Heart left ventricle (tissue), 16 donors: Measurements from ENCODE around the gene TMEM145. TPM values are rescaled to one million over a fixed set of nuclear protein-coding genes. Genes with fewer than 3 reads are reported as not detected.
"Not testable (repeated sequence)": the region's sequence is repeated elsewhere in the genome, so short reads cannot be mapped to it uniquely, and the experiment has no call there.

ENCODE experiments used
- ATAC-seq, 4 donors: fragments of 200-7000 bp; cut with Tn5 transposase; one replicate each; pipeline ENCODE4 v1.9.1; 2020 to 2022; ENCODE audit warnings: moderate library complexity in 4 of 4, mild to moderate bottlenecking in 3 of 4, moderate number of reproducible peaks in 1 of 4
- DNase-seq, 5 donors: peaks; one replicate each; pipeline ENCODE4 v3.0.0-alpha.2; 2020
- H3K27ac ChIP-seq, 12 donors: fragments of 200-600 bp; sonication (generic) in 4 of 12; one replicate each; pipeline versions ENCODE4 v1.5.0 to v1.8.0; 2016 to 2022; ENCODE audit warnings: mild to moderate bottlenecking in 2 of 12
- H3K27me3 ChIP-seq, 9 donors: fragments of 200-600 bp; sonication (generic) in 2 of 9; one replicate each; pipeline versions ENCODE4 v1.5.1 to v1.8.0; 2016 to 2022; ENCODE audit warnings: mild to moderate bottlenecking in 3 of 9
- H3K36me3 ChIP-seq, 9 donors: fragments of 200-600 bp; sonication (generic) in 2 of 9; one replicate each; pipeline versions ENCODE4 v1.5.0 to v1.8.0; 2018 to 2022; ENCODE audit warnings: mild to moderate bottlenecking in 2 of 9
- H3K4me1 ChIP-seq, 12 donors: fragments of 200-600 bp; sonication (generic) in 4 of 12; one replicate each; pipeline versions ENCODE4 v1.5.0 to v1.8.0; 2016 to 2022; ENCODE audit warnings: mild to moderate bottlenecking in 3 of 12
- H3K4me3 ChIP-seq, 12 donors: fragments of 200-600 bp; sonication (generic) in 4 of 12; one replicate each; pipeline versions ENCODE4 v1.5.0 to v1.8.0; 2017 to 2022; ENCODE audit warnings: mild to moderate bottlenecking in 9 of 12, moderate library complexity in 4 of 12
- H3K9me3 ChIP-seq, 12 donors: fragments of 200-600 bp; sonication (generic) in 4 of 12; one replicate each; pipeline versions ENCODE4 v1.5.0 to v1.8.0; 2016 to 2022; ENCODE audit warnings: mild to moderate bottlenecking in 1 of 12
- CTCF ChIP-seq, 12 donors: fragments of 200-600 bp; sonication (generic) in 4 of 12; IDR thresholded peaks; one replicate each; pipeline versions ENCODE4 v1.5.0 to v1.8.0; 2018 to 2022; ENCODE audit warnings: antibody characterized with exemption in 12 of 12, mild to moderate bottlenecking in 5 of 12
- POLR2A ChIP-seq, 2 donors: fragments of 450-650 bp; IDR thresholded peaks; one replicate each; pipeline ENCODE4 v1.6.1; 2017; ENCODE audit warnings: antibody characterized with exemption in 2 of 2, mild to moderate bottlenecking in 2 of 2, moderate library complexity in 2 of 2
- WGBS, 4 donors: extraction: QIAGEN DNeasy Blood & Tissue Kit in 2 of 4; methylation state at CpG; one replicate each; pipeline versions ENCODE4 v1.1.5 to v1.1.7; 2013 to 2018; 5-methylcytosine and 5-hydroxymethylcytosine counted together
- intact Hi-C, 10 donors: fragments of 100-400 bp; cut with DNase I; formaldehyde crosslinking; loops; one replicate each; pipeline versions ENCODE4 v1.11.1 to v1.14.2; 2022
- polyA plus RNA-seq, 2 donors: library from polyadenylated mRNA; stranded (reverse); fragments of 200-250 nt; gene quantifications; one replicate each; pipeline ENCODE4 v1.2.3, GENCODE V29; 2013
- total RNA-seq, 9 donors: library from RNA; depleted of rRNA in 2 of 9; stranded (reverse); fragments of >200 nt in 2 of 9; fragmentation: NEBNext Ultra II Directional in 3 of 9; extraction: Animal tissue kit (Norgen Biotek cat#: 25700) in 3 of 9; gene quantifications; one replicate each; pipeline versions ENCODE4 v1.1.0 to v1.2.4, GENCODE V29; 2016 to 2023
- donor health status: ischemic (EF 13 %, LVEDD 7.1; RV severe dilation, severe dysfunction).
- donor health status: healthy with polysubstance abuse.
- donor health status: DM: no; HTN: yes; CAD: no.
- donor health status: DM: no; HTN: no; CAD: no.
- donor health status: ischemic (EF 25% LVEDD 6.9; RV normal size, moderate dysfunction).
- donor health status: ischemic (EF 25% LVEDD 5.7; RV mildly dilated, moderate dysfunction).
- donor health status: healthy.
- donor health status: DM: yes; HTN: yes; CAD: no.
- donor health status: ischemic (EF 35%, LVEDD 5.7; RV mildly dilated, moderate dysfunction).
- donor health status: nonischemic (EF 11% LVEDD 7.7; RV severe dilation, severe dysfunction).
- donor health status: DM: yes; HTN: yes; CAD: no.
- donor health status: PGD.
- donor health status: ischemic (EF 29% LVEDD 5.4; RV normal size, mild dysfunction).
- donor health status: nonischemic (EF 23%, LVEDD 6.1; RV moderate dilation, normal function).

The TMEM145 gene
- total and polyA plus RNA-seq, 11 donors: 0.11 to 0.27 (median 0.17) TPM; not detected in 7

- no peaks in the 10 kb centered on the region for H3K9me3 ChIP-seq
- WGBS, 4 donors: 85 to 90% (median 88%) methylated on average over 14 to 21 of the region's 21 CpGs
- ATAC-seq (peak in 1 of 4 donors; percentile 14), DNase-seq (peak in 1 of 5 donors; percentile 53)
- intact Hi-C loops: no loop called here
- H3K27ac ChIP-seq: no peak overlapping the region
- no peaks in the 10 kb centered on the region for H3K27me3 ChIP-seq
- no peak for TF ChIP-seq POLR2A (IDR thresholded peaks at IDR 0.05)
- TF ChIP-seq CTCF (IDR thresholded peaks at IDR 0.05): no peak
- H3K4me1 ChIP-seq: peaks cover 0 to 10% (median 0%) of the 10 kb centered on the region in 12 donors
- H3K4me3 ChIP-seq: no peak overlapping the region
- peaks cover 0 to 43% (median 26%) of the 10 kb centered on the region in 9 donors for H3K36me3 ChIP-seq
These were observed 21.0 kb downstream of the TMEM145 start for GRCh38 chr19:42333975-42334696.

- Histone ChIP-seq H3K27ac (no peak overlapping the region), H3K4me1 (peaks cover 0 to 9% (median 0%) of the 10 kb centered on the region in 12 donors), H3K27me3 (no peaks in the 10 kb centered on the region), H3K9me3 (no peaks in the 10 kb centered on the region), H3K36me3 (peaks cover 0 to 50% (median 32%) of the 10 kb centered on the region in 9 donors), H3K4me3 (no peak overlapping the region)
- peak in 2 of 5 donors; percentile 21 to 33 for DNase-seq
- intact Hi-C loops: no loop called here
- no peak for ATAC-seq
- TF ChIP-seq CTCF (IDR thresholded peaks at IDR 0.05) (no peak), POLR2A (IDR thresholded peaks at IDR 0.05) (no peak)
- WGBS, 4 donors: 87 to 90% (median 88%) methylated on average over 10 to 13 of the region's 13 CpGs
These were observed 21.7 kb downstream of the TMEM145 start for GRCh38 chr19:42334697-42335373.

- Histone ChIP-seq H3K36me3 (peaks cover 0 to 54% (median 32%) of the 10 kb centered on the region in 9 donors), H3K27ac (no peak overlapping the region), H3K9me3 (no peaks in the 10 kb centered on the region), H3K4me1 (peaks cover 0 to 9% (median 0%) of the 10 kb centered on the region in 12 donors), H3K4me3 (no peak overlapping the region), H3K27me3 (no peaks in the 10 kb centered on the region)
- intact Hi-C loops: no loop called here
- WGBS, 4 donors: 87 to 89% (median 88%) methylated on average over 7 of the region's 7 CpGs
- no peak for ATAC-seq
- DNase-seq: no peak
- TF ChIP-seq CTCF (IDR thresholded peaks at IDR 0.05) (no peak), POLR2A (IDR thresholded peaks at IDR 0.05) (no peak)
These were observed 22.3 kb downstream of the TMEM145 start for GRCh38 chr19:42335374-42335936.

- peaks cover 0 to 9% (median 0%) of the 10 kb centered on the region in 12 donors for H3K4me1 ChIP-seq
- no peak overlapping the region for H3K4me3 ChIP-seq
- intact Hi-C loops: no loop called here
- TF ChIP-seq CTCF (IDR thresholded peaks at IDR 0.05) (no peak), POLR2A (IDR thresholded peaks at IDR 0.05) (no peak)
- 93 to 94% (median 94%) methylated on average over 19 of the region's 19 CpGs for WGBS, 4 donors
- H3K27me3 ChIP-seq: no peaks in the 10 kb centered on the region
- no peak overlapping the region for H3K27ac ChIP-seq
- no peak for ATAC-seq
- DNase-seq: peak in 2 of 5 donors; percentile 22 to 42
- no peaks in the 10 kb centered on the region for H3K9me3 ChIP-seq
- peaks cover 0 to 55% (median 32%) of the 10 kb centered on the region in 9 donors for H3K36me3 ChIP-seq
These were observed 22.9 kb downstream of the TMEM145 start for GRCh38 chr19:42335971-42336370.

GRCh38 chr19:42339126-42339860 is 26.2 kb downstream of the TMEM145 start:
- H3K36me3 ChIP-seq: peaks cover 0 to 70% (median 48%) of the 10 kb centered on the region in 9 donors
- intact Hi-C loops, H3K27me3 ChIP-seq, ATAC-seq, H3K27ac ChIP-seq, H3K4me1 ChIP-seq, H3K4me3 ChIP-seq, H3K9me3 ChIP-seq, DNase-seq: not testable (repeated sequence)
- 89 to 92% (median 90%) methylated on average over 7 of the region's 7 CpGs for WGBS, 4 donors

- DNase-seq, H3K4me3 ChIP-seq, H3K27ac ChIP-seq, H3K4me1 ChIP-seq, H3K27me3 ChIP-seq, ATAC-seq, H3K9me3 ChIP-seq, intact Hi-C loops: not testable (repeated sequence)
- WGBS, 4 donors: 94 to 98% (median 97%) methylated on average over 4 of the region's 4 CpGs
- H3K36me3 ChIP-seq: peaks cover 0 to 76% (median 54%) of the 10 kb centered on the region in 9 donors
These were observed 26.8 kb downstream of the TMEM145 start for GRCh38 chr19:42339922-42340321.
